ENCODE data around the gene ANKRD44.

DNA sequence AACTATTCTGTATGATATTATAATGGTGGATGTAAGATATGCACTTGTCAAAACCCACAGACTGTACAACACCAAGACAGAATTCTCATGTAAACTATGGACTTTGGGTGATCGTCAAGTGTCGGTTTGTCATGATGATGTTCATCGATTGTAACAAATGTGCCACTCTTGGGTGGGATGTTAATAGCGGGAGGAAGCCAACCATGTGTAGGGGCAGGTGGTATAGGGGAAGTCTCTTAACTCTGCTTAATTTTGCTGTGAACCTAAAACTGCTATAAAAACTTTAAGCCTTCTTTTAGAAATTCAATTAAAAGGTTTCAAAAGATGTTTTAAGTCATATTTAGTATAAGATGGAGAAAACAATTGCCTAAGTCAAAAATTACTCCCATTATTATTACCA, 139.0 kb downstream of the ANKRD44 start:
- TF ChIP-seq, protein P1, sequence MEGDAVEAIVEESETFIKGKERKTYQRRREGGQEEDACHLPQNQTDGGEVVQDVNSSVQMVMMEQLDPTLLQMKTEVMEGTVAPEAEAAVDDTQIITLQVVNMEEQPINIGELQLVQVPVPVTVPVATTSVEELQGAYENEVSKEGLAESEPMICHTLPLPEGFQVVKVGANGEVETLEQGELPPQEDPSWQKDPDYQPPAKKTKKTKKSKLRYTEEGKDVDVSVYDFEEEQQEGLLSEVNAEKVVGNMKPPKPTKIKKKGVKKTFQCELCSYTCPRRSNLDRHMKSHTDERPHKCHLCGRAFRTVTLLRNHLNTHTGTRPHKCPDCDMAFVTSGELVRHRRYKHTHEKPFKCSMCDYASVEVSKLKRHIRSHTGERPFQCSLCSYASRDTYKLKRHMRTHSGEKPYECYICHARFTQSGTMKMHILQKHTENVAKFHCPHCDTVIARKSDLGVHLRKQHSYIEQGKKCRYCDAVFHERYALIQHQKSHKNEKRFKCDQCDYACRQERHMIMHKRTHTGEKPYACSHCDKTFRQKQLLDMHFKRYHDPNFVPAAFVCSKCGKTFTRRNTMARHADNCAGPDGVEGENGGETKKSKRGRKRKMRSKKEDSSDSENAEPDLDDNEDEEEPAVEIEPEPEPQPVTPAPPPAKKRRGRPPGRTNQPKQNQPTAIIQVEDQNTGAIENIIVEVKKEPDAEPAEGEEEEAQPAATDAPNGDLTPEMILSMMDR (IDR thresholded peaks at IDR 0.05 in 4 of 5, conservative IDR thresholded peaks at IDR 0.05 in 1 of 5) = no peak
- TF ChIP-seq POLR2A (IDR thresholded peaks at IDR 0.05) = no peak

Measured in gastrocnemius medialis (tissue), 4 donors.